HTR-8/SVneo (cell line): ENCODE data around the gene TSPAN2.
"Not testable (repeated sequence)": the region's sequence is repeated elsewhere in the genome, so short reads cannot be mapped to it uniquely, and the experiment has no call there.

Source experiments
- DNase-seq: peaks from one replicate; pipeline ENCODE4 v3.0.0; 2011; ENCODE audit warnings: low spot score, mixed read lengths; ENCODE audit not compliant: insufficient read length
- FAIRE-seq: peaks from 2 replicates; lab custom pipeline; 2011; peaks lifted over from hg19 to GRCh38; lab: Jason Lieb, UNC

TSPAN2 gene

GRCh38 chr1:115052454-115053083 lies 36.7 kb downstream of the TSPAN2 start:
- FAIRE-seq (no peak), DNase-seq (no peak)

- no peak for FAIRE-seq
- DNase-seq, result no peak
Observed at GRCh38 chr1:115051850-115052249, 37.5 kb downstream of the TSPAN2 start.

- no peak for FAIRE-seq
Observed at GRCh38 chr1:115046751-115047150, 42.6 kb downstream of the TSPAN2 start.

GRCh38 chr1:115041654-115042053 lies 47.6 kb downstream of the TSPAN2 start:
- no peak for FAIRE-seq
- no peak for DNase-seq

More at GRCh38 chr1:115046751-115047150, 42.6 kb downstream of the TSPAN2 start:
- no peak for DNase-seq

- no peak for FAIRE-seq
Observed at GRCh38 chr1:115040501-115040900, 48.8 kb downstream of the TSPAN2 start.

GRCh38 chr1:115036814-115037507 lies 52.3 kb downstream of the TSPAN2 start:
- DNase-seq, result no peak
- no peak for FAIRE-seq

More at GRCh38 chr1:115040501-115040900, 48.8 kb downstream of the TSPAN2 start:
- DNase-seq, result no peak

- FAIRE-seq (no peak), DNase-seq (no peak)
Observed at GRCh38 chr1:115035652-115036051, 53.7 kb downstream of the TSPAN2 start.

- FAIRE-seq (no peak), DNase-seq (no peak)
Observed at GRCh38 chr1:115031595-115031994, 57.7 kb downstream of the TSPAN2 start.

- FAIRE-seq, result no peak
- DNase-seq, result no peak
Observed at GRCh38 chr1:115029526-115029925, 59.8 kb downstream of the TSPAN2 start, which contains the start of gene TSHB. TSS of gene TSHB (plus strand) at chr1:115029826. CDS start at chr1:115033363, 3,537 bp downstream.

GRCh38 chr1:115023593-115023992 lies 65.7 kb downstream of the TSPAN2 start:
- no peak for FAIRE-seq
- no peak for DNase-seq

- FAIRE-seq (no peak), DNase-seq (no peak)
Observed at GRCh38 chr1:115021145-115021544, 68.2 kb downstream of the TSPAN2 start.

- DNase-seq, FAIRE-seq: not testable (repeated sequence)
Observed at GRCh38 chr1:115019549-115019948, 69.8 kb downstream of the TSPAN2 start.

- DNase-seq (no peak), FAIRE-seq (no peak)
Observed at GRCh38 chr1:115013792-115014191, 75.5 kb downstream of the TSPAN2 start.

GRCh38 chr1:115012434-115012833 lies 76.9 kb downstream of the TSPAN2 start:
- DNase-seq (no peak), FAIRE-seq (no peak)

GRCh38 chr1:115012006-115012405 lies 77.3 kb downstream of the TSPAN2 start:
- DNase-seq (no peak), FAIRE-seq (no peak)

GRCh38 chr1:115006191-115006590 lies 83.1 kb downstream of the TSPAN2 start:
- DNase-seq (no peak), FAIRE-seq (no peak)
